ENCODE measurements around the gene DYDC1.

DYDC1 gene

GRCh38 chr10:80292607-80293239 lies 63.8 kb downstream of the DYDC1 start:
- TF ChIP-seq SPI1 (IDR thresholded peaks at IDR 0.05; ENCODE audit: borderline replicate concordance, low read depth) = no peak
- no peak for TF ChIP-seq CTCF (IDR thresholded peaks at IDR 0.05; ENCODE audit: insufficient read depth, low read length)
- TF ChIP-seq POLR2AphosphoS5 (IDR thresholded peaks at IDR 0.05; ENCODE audit: low read depth) = no peak
- no peak for TF ChIP-seq REST (IDR thresholded peaks at IDR 0.05; ENCODE audit: insufficient replicate concordance, low read depth)
- DNase-seq (ENCODE audit: low read depth in 1 of 2, low spot score in 1 of 2) = no peak
- Histone ChIP-seq H3K27me3 (ENCODE audit: insufficient read depth, poor library complexity, severe bottlenecking) (no peaks in the 10 kb centered on the region), H3K27ac (replicated peaks) (no peak overlapping the region), H3K4me3 (replicated peaks; ENCODE audit: insufficient read depth, low read length) (no peak overlapping the region)

GRCh38 chr10:80290474-80291220 lies 65.9 kb downstream of the DYDC1 start:
- no peaks in the 10 kb centered on the region for H3K27me3 ChIP-seq (ENCODE audit: insufficient read depth, poor library complexity, severe bottlenecking)
- no peak overlapping the region for H3K27ac ChIP-seq (replicated peaks)
- no peak overlapping the region for H3K4me3 ChIP-seq (replicated peaks; ENCODE audit: insufficient read depth, low read length)
- DNase-seq (ENCODE audit: low read depth in 1 of 2, low spot score in 1 of 2) = no peak
- no peak for TF ChIP-seq GABPA (IDR thresholded peaks at IDR 0.05; ENCODE audit: low read depth)
- TF ChIP-seq SPI1 (IDR thresholded peaks at IDR 0.05; ENCODE audit: borderline replicate concordance, low read depth) = no peak
- TF ChIP-seq REST (IDR thresholded peaks at IDR 0.05; ENCODE audit: insufficient replicate concordance, low read depth) = no peak
- TF ChIP-seq POLR2AphosphoS5 (IDR thresholded peaks at IDR 0.05; ENCODE audit: low read depth) = no peak
- no peak for TF ChIP-seq CTCF (IDR thresholded peaks at IDR 0.05; ENCODE audit: insufficient read depth, low read length)

GRCh38 chr10:80289451-80290287 lies 66.9 kb downstream of the DYDC1 start, which contains the start of gene MAT1A:
Gene MAT1A (minus strand): TSS chr10:80289658. CDS start chr10:80289423, 235 bp downstream.
- no peak within 1 kb of the TSS for H3K27ac ChIP-seq (replicated peaks)

More at GRCh38 chr10:80289451-80290287, 66.9 kb downstream of the DYDC1 start, which contains the start of gene MAT1A:
- H3K27me3 ChIP-seq (ENCODE audit: insufficient read depth, poor library complexity, severe bottlenecking) = no peaks in the 10 kb centered on the region
- no peak for DNase-seq (ENCODE audit: low read depth in 1 of 2, low spot score in 1 of 2)
- TF ChIP-seq REST (IDR thresholded peaks at IDR 0.05; ENCODE audit: insufficient replicate concordance, low read depth) (no peak), SPI1 (IDR thresholded peaks at IDR 0.05; ENCODE audit: borderline replicate concordance, low read depth) (no peak), POLR2AphosphoS5 (IDR thresholded peaks at IDR 0.05; ENCODE audit: low read depth) (no peak), CTCF (IDR thresholded peaks at IDR 0.05; ENCODE audit: insufficient read depth, low read length) (no peak), GABPA (IDR thresholded peaks at IDR 0.05; ENCODE audit: low read depth) (no peak)
- H3K4me3 ChIP-seq (replicated peaks; ENCODE audit: insufficient read depth, low read length) = no peak within 1 kb of the TSS
